ENCODE measurements around the gene MACROD2. TPM values are rescaled to one million over a fixed set of nuclear protein-coding genes. Genes with fewer than 3 reads are reported as not detected.

Gene MACROD2
- total and polyA plus RNA-seq, 2 of the 4 experiments (the other 2 are of a cell fraction), result not detected

DNA sequence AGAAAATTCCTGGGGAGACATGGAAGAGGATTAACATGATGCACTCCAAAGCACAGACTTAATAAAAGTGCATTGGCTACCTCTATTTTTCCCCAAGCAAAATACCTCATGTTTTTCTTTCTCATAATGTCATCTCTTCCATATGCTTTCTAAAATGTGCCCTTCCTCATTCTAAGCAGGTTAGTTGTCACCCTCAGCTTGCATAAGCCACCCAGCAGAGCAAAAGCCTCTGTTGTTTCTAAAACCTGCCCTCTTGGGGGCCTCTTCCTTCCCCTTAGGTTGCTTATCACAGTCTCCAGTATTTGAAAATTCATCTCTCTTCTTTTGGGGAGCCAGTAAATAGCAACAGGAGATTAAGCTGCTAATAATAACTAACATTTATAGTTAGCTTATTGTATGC is 525.7 kb downstream of the MACROD2 start:
- H2AK9ac ChIP-seq (replicated peaks; ENCODE audit: low read depth, low read length, poor library complexity), result no peak overlapping the region
- intact Hi-C loops (cut with micrococcal nuclease) (no loop called here), in situ Hi-C loops (cut with MboI; ENCODE audit: low sequenced_read_pairs) (no loop called here), dilution Hi-C loops (cut with HindIII; ENCODE audit: low sequenced_read_pairs, unreplicated experiment) (no loop called here)
- TF ChIP-seq SMC3 (IDR thresholded peaks at IDR 0.05; ENCODE audit: low read depth, low read length), result no peak
- no peak for TF ChIP-seq ELK1 (IDR thresholded peaks at IDR 0.05; ENCODE audit: borderline replicate concordance, low read depth, low read length)
- TF ChIP-seq RFX5 (IDR thresholded peaks at IDR 0.05; ENCODE audit: low read depth, low read length), result no peak
- TF ChIP-seq CHD1 (IDR thresholded peaks at IDR 0.05; ENCODE audit: low read depth, low read length), result no peak
- TF ChIP-seq, protein P1, sequence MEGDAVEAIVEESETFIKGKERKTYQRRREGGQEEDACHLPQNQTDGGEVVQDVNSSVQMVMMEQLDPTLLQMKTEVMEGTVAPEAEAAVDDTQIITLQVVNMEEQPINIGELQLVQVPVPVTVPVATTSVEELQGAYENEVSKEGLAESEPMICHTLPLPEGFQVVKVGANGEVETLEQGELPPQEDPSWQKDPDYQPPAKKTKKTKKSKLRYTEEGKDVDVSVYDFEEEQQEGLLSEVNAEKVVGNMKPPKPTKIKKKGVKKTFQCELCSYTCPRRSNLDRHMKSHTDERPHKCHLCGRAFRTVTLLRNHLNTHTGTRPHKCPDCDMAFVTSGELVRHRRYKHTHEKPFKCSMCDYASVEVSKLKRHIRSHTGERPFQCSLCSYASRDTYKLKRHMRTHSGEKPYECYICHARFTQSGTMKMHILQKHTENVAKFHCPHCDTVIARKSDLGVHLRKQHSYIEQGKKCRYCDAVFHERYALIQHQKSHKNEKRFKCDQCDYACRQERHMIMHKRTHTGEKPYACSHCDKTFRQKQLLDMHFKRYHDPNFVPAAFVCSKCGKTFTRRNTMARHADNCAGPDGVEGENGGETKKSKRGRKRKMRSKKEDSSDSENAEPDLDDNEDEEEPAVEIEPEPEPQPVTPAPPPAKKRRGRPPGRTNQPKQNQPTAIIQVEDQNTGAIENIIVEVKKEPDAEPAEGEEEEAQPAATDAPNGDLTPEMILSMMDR (conservative IDR thresholded peaks at IDR 0.05; ENCODE audit: low read depth, low read length), result no peak
- TF ChIP-seq NFE2L2 (IDR thresholded peaks at IDR 0.05; ENCODE audit: low read depth, low read length), result no peak
- no peak for TF ChIP-seq RCOR1 (IDR thresholded peaks at IDR 0.05; ENCODE audit: insufficient replicate concordance, low read length)
- TF ChIP-seq POLR2A (IDR thresholded peaks at IDR 0.05; ENCODE audit: low read depth, low read length), result no peak
- no peak for TF ChIP-seq CEBPB (IDR thresholded peaks at IDR 0.05; ENCODE audit: low read depth, low read length)
- TF ChIP-seq, protein P2, sequence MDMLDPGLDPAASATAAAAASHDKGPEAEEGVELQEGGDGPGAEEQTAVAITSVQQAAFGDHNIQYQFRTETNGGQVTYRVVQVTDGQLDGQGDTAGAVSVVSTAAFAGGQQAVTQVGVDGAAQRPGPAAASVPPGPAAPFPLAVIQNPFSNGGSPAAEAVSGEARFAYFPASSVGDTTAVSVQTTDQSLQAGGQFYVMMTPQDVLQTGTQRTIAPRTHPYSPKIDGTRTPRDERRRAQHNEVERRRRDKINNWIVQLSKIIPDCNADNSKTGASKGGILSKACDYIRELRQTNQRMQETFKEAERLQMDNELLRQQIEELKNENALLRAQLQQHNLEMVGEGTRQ (IDR thresholded peaks at IDR 0.05; ENCODE audit: low read depth, low read length), result no peak
- no peak for TF ChIP-seq MAZ (IDR thresholded peaks at IDR 0.05; ENCODE audit: borderline replicate concordance, low read depth, low read length)
- no peak for TF ChIP-seq BHLHE40 (IDR thresholded peaks at IDR 0.05; ENCODE audit: low read depth, low read length)
- TF ChIP-seq MAFK (IDR thresholded peaks at IDR 0.05; ENCODE audit: low read depth, low read length), result no peak
- TF ChIP-seq FOS (IDR thresholded peaks at IDR 0.05; ENCODE audit: low read depth, low read length), result no peak
- TF ChIP-seq RAD21 (IDR thresholded peaks at IDR 0.05; ENCODE audit: low read length), result no peak
- no peak for TF ChIP-seq MXI1 (IDR thresholded peaks at IDR 0.05; ENCODE audit: borderline replicate concordance, low read depth, low read length)
- POLR2A ChIA-PET (ENCODE audit: unreplicated experiment), result no interaction called here
- CTCF ChIA-PET, result no interaction called here
- H3K36me3 ChIP-seq (ENCODE audit: control insufficient read depth, insufficient read depth, low read length), result no peaks in the 10 kb centered on the region
- H3K56ac ChIP-seq (ENCODE audit: extremely low read depth, insufficient read depth, low read length), result no peak overlapping the region
- H4K5ac ChIP-seq (ENCODE audit: low read depth, low read length), result no peak overlapping the region
- no peak overlapping the region for H3K18ac ChIP-seq (ENCODE audit: low read depth, low read length)
- H2BK120ac ChIP-seq (ENCODE audit: low read depth, low read length), result no peak overlapping the region
- no peak overlapping the region for H4K8ac ChIP-seq (ENCODE audit: low read depth in 2 of 2, low read length in 2 of 2)
- H3K79me1 ChIP-seq (ENCODE audit: low read depth in 1 of 2, low read length in 2 of 2), result no peaks in the 10 kb centered on the region
- no peaks in the 10 kb centered on the region for H3K9me3 ChIP-seq (ENCODE audit: control insufficient read depth, insufficient read depth, low read length)
- H4K20me1 ChIP-seq (ENCODE audit: insufficient read depth, low read length), result no peaks in the 10 kb centered on the region
- no peak overlapping the region for H3K27ac ChIP-seq (ENCODE audit: insufficient read depth, low read length)
- H4K91ac ChIP-seq (ENCODE audit: insufficient read depth, low read depth, low read length), result no peak overlapping the region
- H3K14ac ChIP-seq (replicated peaks; ENCODE audit: low read depth, low read length), result no peak overlapping the region
- BruUV-seq (replicated peaks), result no TSS peak
- DNase-seq, result no peak
- H3K9me1 ChIP-seq (ENCODE audit: insufficient read depth, low read length), result no peaks in the 10 kb centered on the region
- H2BK5ac ChIP-seq (ENCODE audit: low read depth, low read length, poor library complexity, severe bottlenecking), result no peak overlapping the region
- no peak overlapping the region for H2AFZ ChIP-seq (replicated peaks; ENCODE audit: low read length, poor library complexity)
- no peak overlapping the region for H3K23ac ChIP-seq (ENCODE audit: low read depth, low read length)
- peaks cover 5% of the 10 kb centered on the region; the same call in 1 of the 2 replicates for H3K4me1 ChIP-seq (ENCODE audit: control insufficient read depth, insufficient read depth, low read length)
- no peak overlapping the region for H2BK20ac ChIP-seq (ENCODE audit: low read depth, low read length)
- no peak overlapping the region for H3K9ac ChIP-seq (ENCODE audit: low read depth, low read length)
- no peak for ATAC-seq (ENCODE audit: low read depth)
- no peak overlapping the region for H2AK5ac ChIP-seq (ENCODE audit: low read depth, low read length)
- H3K4me3 ChIP-seq (ENCODE audit: insufficient read depth, low read depth, low read length), result no peak overlapping the region
- H3K4me2 ChIP-seq (ENCODE audit: low read depth, low read length), result no peak overlapping the region
- peaks cover 2% of the 10 kb centered on the region; the same call in 1 of the 2 replicates for H3K27me3 ChIP-seq (ENCODE audit: control insufficient read depth, insufficient read depth, low read length)
- no peak overlapping the region for H2BK15ac ChIP-seq (ENCODE audit: low read depth, low read length)
- no peak overlapping the region for H3K4ac ChIP-seq (ENCODE audit: low read depth, low read length)

Data from IMR-90 (cell line).